Activated T-cell treated with anti-CD3 and anti-CD28 coated beads, Interleukin-2, amount 50 U/mL, for 72 hours (primary cell): ENCODE measurements around the gene RAF1. TPM values are rescaled to one million over a fixed set of nuclear protein-coding genes. Genes with fewer than 3 reads are reported as not detected.
"Not testable (repeated sequence)": the region's sequence is repeated elsewhere in the genome, so short reads cannot be mapped to it uniquely, and the experiment has no call there.

Source experiments
- ATAC-seq, 2 donors: fragments of 150-1000 bp; cut with Tn5 transposase; replicated peaks in 1 of 2; 2 replicates each; pipeline ENCODE4 v1.10.0; 2021; ENCODE audit warnings: moderate library complexity in 2 of 2, mild to moderate bottlenecking in 1 of 2
- DNase-seq, 2 donors: peaks; one replicate each; pipeline ENCODE4 v3.0.0; 2021 to 2022; ENCODE audit warnings: mixed read lengths in 1 of 2
- H3K27ac Mint-ChIP-seq: one replicate; pipeline ENCODE4 v1.8.0; 2022; ENCODE audit warnings: mild to moderate bottlenecking, moderate library complexity, mixed read lengths
- H3K27me3 Mint-ChIP-seq: one replicate; pipeline ENCODE4 v1.8.0; 2022; ENCODE audit warnings: low read depth, mixed read lengths
- H3K36me3 Mint-ChIP-seq, 2 donors: one replicate each; pipeline ENCODE4 v1.8.0; 2022; ENCODE audit warnings: mixed read lengths in 2 of 2, mild to moderate bottlenecking in 1 of 2; ENCODE audit not compliant: insufficient read depth in 2 of 2
- H3K4me1 Mint-ChIP-seq: one replicate; pipeline ENCODE4 v1.8.0; 2022; ENCODE audit warnings: low read depth, mixed read lengths
- H3K4me3 Mint-ChIP-seq, 2 donors: one replicate each; pipeline ENCODE4 v1.8.0; 2022; ENCODE audit warnings: mild to moderate bottlenecking in 2 of 2, mixed read lengths in 2 of 2, moderate library complexity in 2 of 2
- H3K9me3 Mint-ChIP-seq, 2 donors: one replicate each; pipeline ENCODE4 v1.8.0; 2022; ENCODE audit warnings: mixed read lengths in 2 of 2
- total RNA-seq, 2 donors: library from RNA; stranded (reverse); gene quantifications; one replicate each; pipeline ENCODE4 v1.2.3, GENCODE V29; 2022

The RAF1 gene
- total RNA-seq, 2 donors from 2014 or later: 74.5 to 76.3 TPM

DNA sequence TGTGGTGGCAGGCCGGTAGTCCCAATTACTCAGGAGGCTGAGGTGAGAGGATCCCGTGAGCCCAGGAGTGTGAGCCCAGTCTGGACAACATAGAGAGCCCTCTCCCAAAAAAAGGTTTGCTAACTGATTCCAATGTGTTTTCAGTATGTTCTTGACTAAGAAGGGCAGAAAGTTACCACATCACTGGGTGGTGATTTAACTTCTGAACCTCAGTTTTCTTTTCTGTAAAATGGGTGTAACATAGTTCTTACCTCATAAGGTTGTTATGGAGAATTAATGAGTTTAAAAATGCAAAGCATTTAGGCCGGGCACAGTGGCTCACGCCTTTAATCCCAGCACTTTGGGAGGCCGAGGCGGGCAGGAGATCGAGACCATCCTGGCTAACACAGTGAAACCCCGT is 28.5 kb upstream of the RAF1 start:
- no peaks in the 10 kb centered on the region for H3K36me3 Mint-ChIP-seq
- no peak overlapping the region for H3K4me3 Mint-ChIP-seq
- H3K4me1 Mint-ChIP-seq: no peaks in the 10 kb centered on the region
- DNase-seq: no peak
- no peak overlapping the region for H3K27ac Mint-ChIP-seq
- no peaks in the 10 kb centered on the region for H3K27me3 Mint-ChIP-seq
- no peak for ATAC-seq
- no peaks in the 10 kb centered on the region for H3K9me3 Mint-ChIP-seq

DNA sequence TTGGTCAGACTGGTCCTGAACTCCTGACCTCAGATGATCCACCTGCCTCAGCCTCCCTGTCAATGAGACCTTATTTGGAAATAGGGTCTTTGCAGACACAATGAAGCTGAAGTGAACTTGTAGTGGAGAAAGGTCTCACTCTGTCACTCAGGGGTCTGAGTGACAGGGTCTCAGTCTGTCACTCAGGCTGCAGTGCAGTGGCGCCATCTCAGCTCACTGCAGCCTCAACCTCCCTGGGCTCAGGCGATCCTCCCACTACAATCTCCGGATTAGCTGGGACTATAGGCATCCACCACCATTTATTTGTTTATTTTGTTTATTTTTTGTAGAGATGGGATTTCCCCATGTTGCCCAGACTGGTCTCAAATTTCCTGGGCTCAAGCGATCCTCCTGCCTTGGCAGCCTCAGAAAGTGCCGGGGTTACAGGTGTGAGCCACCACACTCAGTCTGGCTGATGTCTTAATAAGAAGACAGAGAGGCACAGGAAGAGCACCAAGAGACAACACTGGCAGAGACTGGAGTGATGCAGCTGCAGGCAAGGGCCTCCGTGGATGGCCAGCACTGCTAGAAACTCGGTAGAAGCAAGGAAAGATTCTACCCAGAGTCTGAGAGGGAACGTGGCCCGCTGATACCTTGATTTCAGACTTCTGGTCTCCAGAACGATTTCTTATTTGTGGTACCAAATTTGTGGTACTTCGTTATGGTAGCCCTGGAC is 26.2 kb upstream of the RAF1 start:
- Mint-ChIP-seq H3K4me1 (no peaks in the 10 kb centered on the region), H3K4me3 (no peak overlapping the region), H3K36me3 (no peaks in the 10 kb centered on the region), H3K9me3 (no peaks in the 10 kb centered on the region), H3K27me3 (no peaks in the 10 kb centered on the region), H3K27ac (no peak overlapping the region)
- ATAC-seq: no peak
- no peak for DNase-seq

DNA sequence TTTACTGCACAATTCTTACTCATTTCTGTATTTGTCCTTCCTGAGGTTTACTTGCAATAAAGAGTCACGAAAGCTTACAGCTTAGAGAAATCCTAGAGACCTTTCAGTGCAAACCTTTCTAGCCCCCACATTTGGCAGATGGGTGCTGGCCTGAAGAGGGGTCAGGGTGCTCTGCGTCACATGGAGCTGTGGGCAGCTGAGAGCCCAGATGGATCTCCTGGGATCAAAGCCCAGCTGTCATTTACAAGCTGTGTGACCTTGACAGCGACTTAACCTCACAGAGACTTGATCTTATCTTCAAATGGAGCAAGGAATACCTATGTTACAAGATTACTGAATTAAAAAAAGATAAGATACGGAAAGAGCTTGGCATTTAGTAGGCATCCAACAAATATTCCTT is 24.0 kb upstream of the RAF1 start:
- no peaks in the 10 kb centered on the region for H3K9me3 Mint-ChIP-seq
- no peak overlapping the region for H3K4me3 Mint-ChIP-seq
- ATAC-seq (no peak), DNase-seq (no peak)
- H3K36me3 Mint-ChIP-seq: no peaks in the 10 kb centered on the region
- no peaks in the 10 kb centered on the region for H3K27me3 Mint-ChIP-seq
- H3K27ac Mint-ChIP-seq: no peak overlapping the region
- H3K4me1 Mint-ChIP-seq: no peaks in the 10 kb centered on the region

DNA sequence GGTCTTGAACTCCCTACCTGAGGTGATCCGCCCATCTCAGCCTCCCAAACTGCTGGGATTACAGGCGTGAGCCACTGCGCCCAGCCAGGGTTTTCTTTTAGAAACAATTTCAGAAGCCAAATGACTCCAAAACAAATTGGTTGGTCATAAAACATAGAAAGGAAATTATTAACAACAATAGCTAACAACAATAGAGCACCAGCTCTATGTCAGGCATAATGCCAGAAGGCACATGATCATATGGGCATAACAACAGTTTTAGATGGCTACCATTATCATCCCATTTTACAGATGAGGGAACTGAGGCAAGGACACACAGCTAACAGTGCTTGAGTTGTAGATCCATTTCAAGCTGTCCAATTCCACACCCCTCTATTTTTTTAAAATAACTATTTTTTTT is 22.2 kb upstream of the RAF1 start:
- no peak overlapping the region for H3K4me3 Mint-ChIP-seq
- H3K9me3 Mint-ChIP-seq: no peaks in the 10 kb centered on the region
- H3K4me1 Mint-ChIP-seq: peaks cover 15% of the 10 kb centered on the region
- H3K36me3 Mint-ChIP-seq: no peaks in the 10 kb centered on the region
- ATAC-seq (no peak), DNase-seq (no peak)
- no peak overlapping the region for H3K27ac Mint-ChIP-seq
- no peaks in the 10 kb centered on the region for H3K27me3 Mint-ChIP-seq

DNA sequence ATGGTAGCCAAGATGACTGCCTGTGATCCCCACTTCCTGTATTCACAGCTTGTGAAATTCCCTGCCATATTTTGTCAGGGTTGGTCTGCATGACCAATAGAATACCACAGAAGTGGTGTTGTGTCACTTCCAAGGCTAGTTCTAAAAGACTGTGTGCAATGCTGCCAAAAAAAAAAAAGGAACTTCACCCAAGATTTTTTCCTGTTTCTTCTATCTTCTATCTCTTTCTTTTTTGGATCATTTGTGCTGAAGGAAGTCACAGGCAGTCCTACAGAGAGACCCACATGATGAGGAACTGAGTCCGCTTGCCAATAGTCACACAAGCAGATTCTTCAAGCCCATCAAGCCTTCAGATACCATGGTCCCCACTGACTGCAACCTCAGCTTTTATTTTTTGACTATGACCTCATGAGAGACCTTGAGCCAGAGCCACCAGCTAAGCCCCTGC is 18.1 kb upstream of the RAF1 start:
- H3K9me3 Mint-ChIP-seq: no peaks in the 10 kb centered on the region
- no peaks in the 10 kb centered on the region for H3K27me3 Mint-ChIP-seq
- no peaks in the 10 kb centered on the region for H3K36me3 Mint-ChIP-seq
- ATAC-seq (peak in 1 of 2 donors; percentile 26), DNase-seq (no peak)
- no peak overlapping the region for H3K4me3 Mint-ChIP-seq
- H3K4me1 Mint-ChIP-seq: peaks cover 15% of the 10 kb centered on the region
- no peak overlapping the region for H3K27ac Mint-ChIP-seq

DNA sequence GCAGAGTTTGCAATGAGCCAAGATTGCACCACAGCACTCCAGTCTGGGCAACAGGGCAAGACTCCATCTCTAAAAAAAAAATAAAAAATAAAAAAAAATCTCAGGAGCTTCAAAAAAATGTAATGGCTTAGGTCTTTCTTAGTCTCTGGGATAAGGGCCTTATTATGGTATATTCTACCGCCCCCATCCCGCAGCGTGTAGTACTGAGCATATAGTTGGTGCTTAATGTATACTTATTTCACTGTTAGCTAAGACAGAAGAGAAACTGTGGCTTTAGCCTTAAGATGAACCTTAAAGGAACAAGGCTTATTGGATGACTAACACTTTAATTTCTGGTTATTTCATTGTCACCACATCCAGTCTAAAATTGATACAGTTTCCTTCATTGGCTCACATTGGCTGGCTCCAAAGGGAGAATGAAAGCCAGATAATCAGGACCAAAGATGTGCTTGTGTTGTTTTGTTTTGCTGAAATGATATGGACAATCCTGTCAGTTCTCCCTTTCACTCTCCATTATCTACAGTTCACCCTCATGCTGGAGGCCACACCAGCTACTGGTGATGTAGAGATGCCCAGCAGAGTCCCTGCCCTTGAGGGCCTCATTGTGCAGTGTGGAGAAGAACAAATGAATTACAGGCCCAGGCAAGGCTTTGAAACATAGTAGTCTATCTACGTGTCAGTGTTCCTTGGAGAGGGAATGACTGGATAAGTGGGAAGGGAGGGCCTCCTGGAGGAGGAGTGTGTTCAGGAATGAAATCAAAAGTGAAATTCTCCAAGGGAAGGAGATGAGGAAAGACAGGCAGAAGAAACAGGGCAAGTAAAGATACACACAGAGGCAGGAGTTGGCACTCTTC is 17.4 kb upstream of the RAF1 start:
- Mint-ChIP-seq H3K4me3 (no peak overlapping the region), H3K27ac (peak overlapping the region; percentile 6), H3K9me3 (no peaks in the 10 kb centered on the region), H3K36me3 (no peaks in the 10 kb centered on the region), H3K27me3 (no peaks in the 10 kb centered on the region), H3K4me1 (peaks cover 15% of the 10 kb centered on the region)
- DNase-seq (no peak), ATAC-seq (no peak)

DNA sequence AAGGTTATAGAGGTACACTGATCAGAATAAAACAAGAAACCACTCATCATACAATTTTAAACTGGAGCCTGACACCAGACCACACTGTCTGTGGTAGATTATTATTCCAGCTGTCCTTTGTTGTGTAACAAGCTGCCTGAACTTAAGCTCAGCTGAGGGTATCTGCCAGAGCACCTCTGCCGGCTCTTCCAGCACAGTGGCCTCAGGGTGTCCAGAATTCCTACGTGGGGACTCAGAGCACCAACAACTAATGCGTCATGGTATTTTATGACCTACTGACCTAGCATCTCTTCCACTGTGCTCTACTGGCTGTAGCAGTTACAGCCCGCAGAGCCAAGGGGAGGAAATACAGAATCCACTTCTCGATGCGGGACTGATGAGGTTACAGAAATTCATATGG is 15.6 kb upstream of the RAF1 start:
- no peak for ATAC-seq
- Mint-ChIP-seq H3K27me3 (no peaks in the 10 kb centered on the region), H3K27ac (no peak overlapping the region), H3K4me3 (no peak overlapping the region), H3K4me1 (peaks cover 15% of the 10 kb centered on the region), H3K36me3 (no peaks in the 10 kb centered on the region), H3K9me3 (no peaks in the 10 kb centered on the region)
- DNase-seq: no peak

DNA sequence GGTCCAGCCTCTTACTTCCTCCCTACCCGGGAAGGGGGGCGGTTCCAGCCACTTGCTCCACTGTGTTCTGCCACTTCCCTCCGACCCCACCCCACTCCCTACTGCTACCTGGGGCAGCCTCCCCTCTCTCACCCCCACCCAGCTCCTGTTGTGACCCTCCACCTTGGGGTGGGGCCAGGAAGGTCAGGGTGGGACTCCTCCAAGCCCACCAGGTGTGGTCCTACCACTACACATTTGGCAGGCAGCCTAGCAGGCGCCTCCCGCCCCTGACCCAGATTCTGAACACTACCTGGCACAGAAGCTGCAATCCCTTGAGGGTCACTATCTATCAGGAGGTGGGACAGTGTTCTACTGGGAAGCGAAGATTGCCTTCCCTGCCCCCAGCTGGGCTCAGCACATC is 13.7 kb upstream of the RAF1 start:
- H3K27me3 Mint-ChIP-seq: no peaks in the 10 kb centered on the region
- no peaks in the 10 kb centered on the region for H3K36me3 Mint-ChIP-seq
- peaks cover 14% of the 10 kb centered on the region for H3K4me1 Mint-ChIP-seq
- H3K9me3 Mint-ChIP-seq: no peaks in the 10 kb centered on the region
- ATAC-seq (no peak), DNase-seq (no peak)
- H3K4me3 Mint-ChIP-seq: no peak overlapping the region
- H3K27ac Mint-ChIP-seq: no peak overlapping the region

DNA sequence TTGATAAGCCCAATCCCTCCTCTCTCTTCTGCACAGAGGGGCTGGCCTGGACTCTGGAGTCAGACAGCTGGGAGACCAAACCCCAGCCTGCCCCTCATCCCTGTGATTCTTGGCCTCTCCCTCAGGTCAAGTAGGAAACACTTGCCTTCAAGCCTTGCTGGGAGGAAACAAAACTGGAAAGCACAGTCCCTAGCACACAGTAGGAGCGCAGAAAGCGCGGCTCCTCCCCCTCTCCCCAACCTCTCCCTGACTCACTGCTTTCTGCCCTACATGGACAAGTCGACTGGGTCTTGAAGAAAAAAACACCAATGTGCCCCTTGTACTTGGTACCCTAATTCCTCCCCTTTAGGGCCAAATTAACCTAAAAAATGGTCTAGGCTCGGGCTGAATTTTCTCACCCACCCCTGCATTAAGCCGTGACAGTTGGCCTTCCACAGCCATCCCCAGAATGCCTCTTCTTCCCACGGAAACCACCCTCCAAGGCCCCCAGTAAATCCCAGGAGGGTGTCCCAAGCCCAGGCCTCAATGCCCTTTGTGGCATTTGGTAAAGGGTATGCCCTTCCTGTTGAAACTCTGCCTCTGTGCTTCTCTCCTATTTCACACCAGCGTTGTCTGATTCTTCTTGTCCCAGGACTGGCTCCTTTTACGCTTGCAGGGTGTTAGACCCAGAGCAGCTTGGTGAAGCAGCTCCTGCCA is 11.3 kb upstream of the RAF1 start:
- no peak overlapping the region for H3K27ac Mint-ChIP-seq
- DNase-seq (no peak), ATAC-seq (no peak)
- no peak overlapping the region for H3K4me3 Mint-ChIP-seq
- no peaks in the 10 kb centered on the region for H3K27me3 Mint-ChIP-seq
- no peaks in the 10 kb centered on the region for H3K4me1 Mint-ChIP-seq
- H3K36me3 Mint-ChIP-seq: no peaks in the 10 kb centered on the region
- no peaks in the 10 kb centered on the region for H3K9me3 Mint-ChIP-seq

DNA sequence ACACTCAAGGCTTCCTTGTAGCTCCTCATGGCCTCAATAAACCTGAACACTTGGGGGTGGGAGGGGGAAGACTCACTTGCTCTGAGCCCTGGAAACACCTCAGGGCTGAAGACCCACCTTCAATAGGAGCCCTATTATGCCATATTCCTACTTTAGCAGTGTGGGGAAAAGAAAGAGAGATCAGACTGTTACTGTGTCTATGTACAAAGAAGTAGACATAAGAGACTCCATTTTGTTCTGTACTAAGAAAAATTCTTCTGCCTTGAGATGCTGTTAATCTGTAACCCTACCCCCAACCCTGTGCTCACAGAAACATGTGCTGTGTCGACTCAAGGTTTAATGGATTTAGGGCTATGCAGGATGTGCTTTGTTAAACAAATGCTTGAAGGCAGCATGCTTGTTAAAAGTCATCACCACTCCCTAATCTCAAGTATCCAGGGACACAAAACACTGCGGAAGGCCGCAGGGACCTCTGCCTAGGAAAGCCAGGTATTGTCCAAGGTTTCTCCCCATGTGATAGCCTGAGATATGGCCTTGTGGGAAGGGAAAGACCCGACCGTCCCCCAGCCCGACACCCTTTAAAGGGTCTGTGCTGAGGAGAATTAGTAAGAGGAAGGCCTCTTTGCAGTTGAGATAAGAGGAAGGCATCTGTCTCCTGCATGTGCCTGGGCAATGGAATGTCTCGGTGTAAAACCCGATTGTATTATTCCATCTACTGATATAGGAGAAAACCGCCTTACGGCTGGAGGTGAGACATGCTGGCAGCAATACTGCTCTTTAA is 10.2 kb upstream of the RAF1 start:
- H3K27me3 Mint-ChIP-seq, H3K4me1 Mint-ChIP-seq, H3K9me3 Mint-ChIP-seq, DNase-seq, H3K27ac Mint-ChIP-seq, H3K36me3 Mint-ChIP-seq, ATAC-seq, H3K4me3 Mint-ChIP-seq: not testable (repeated sequence)

DNA sequence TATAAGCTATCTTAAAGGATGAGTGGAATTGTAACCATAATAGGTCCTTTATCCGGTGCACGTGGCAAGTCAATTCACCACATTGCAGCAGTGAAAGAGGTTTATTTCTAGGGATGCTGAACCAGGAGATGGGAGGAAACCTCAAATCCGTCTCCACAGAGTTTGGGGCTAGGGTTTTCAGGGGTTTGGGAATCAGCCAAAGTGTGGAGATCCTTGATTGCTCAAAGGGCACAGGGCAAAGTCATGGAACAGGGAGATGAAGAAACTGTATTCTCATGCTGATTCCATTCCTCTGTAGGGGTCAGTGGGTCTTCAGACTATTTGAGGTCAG is 7.2 kb upstream of the RAF1 start:
- DNase-seq (no peak), ATAC-seq (no peak)
- H3K4me1 Mint-ChIP-seq: no peaks in the 10 kb centered on the region
- H3K36me3 Mint-ChIP-seq: no peaks in the 10 kb centered on the region
- no peak overlapping the region for H3K4me3 Mint-ChIP-seq
- no peak overlapping the region for H3K27ac Mint-ChIP-seq
- no peaks in the 10 kb centered on the region for H3K27me3 Mint-ChIP-seq
- H3K9me3 Mint-ChIP-seq: no peaks in the 10 kb centered on the region

DNA sequence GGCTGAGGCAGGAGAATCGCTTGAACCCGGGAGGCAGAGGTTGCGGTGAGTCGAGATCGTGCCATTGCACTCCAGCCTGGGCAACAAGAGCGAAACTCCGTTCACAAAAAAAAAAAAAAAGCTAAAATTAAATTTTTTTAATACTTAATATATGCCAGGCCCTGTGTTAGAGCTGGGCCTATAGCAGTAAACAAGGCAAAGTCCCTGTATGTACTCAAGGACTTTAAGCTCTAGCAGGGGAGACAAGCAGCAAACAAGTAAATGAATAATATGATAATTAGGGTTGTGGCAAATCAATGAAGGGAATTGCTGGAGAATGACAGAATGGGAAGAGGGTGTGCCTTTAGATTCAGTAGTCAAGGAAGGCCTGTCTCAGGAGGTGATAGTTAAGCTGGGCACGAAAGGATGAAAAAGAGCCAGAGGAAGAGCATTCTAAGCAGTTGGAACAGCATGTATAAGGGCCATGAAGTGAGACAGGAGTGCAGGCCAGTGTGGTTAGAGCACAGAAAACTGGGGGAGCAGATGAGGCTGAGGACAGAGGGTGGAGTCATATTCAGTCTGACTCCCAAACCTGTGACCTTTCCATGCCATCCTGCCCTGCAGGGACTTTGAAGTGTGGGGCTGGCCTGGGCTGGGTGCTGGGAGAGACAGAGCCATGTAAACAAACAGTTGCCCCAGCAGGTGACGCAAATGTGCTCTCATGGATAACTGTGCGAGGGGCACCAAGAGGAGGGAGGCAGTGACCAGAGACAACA is 6.6 kb upstream of the RAF1 start:
- DNase-seq: no peak
- H3K4me1 Mint-ChIP-seq: no peaks in the 10 kb centered on the region
- no peak for ATAC-seq
- no peaks in the 10 kb centered on the region for H3K36me3 Mint-ChIP-seq
- no peaks in the 10 kb centered on the region for H3K9me3 Mint-ChIP-seq
- H3K27ac Mint-ChIP-seq: no peak overlapping the region
- no peaks in the 10 kb centered on the region for H3K27me3 Mint-ChIP-seq
- no peak overlapping the region for H3K4me3 Mint-ChIP-seq
